Measurements from ENCODE around the gene ARHGEF17.
A peak's percentile ranks its signal among the peaks of the same experiment; 100 is the strongest.

ARHGEF17 gene

DNA sequence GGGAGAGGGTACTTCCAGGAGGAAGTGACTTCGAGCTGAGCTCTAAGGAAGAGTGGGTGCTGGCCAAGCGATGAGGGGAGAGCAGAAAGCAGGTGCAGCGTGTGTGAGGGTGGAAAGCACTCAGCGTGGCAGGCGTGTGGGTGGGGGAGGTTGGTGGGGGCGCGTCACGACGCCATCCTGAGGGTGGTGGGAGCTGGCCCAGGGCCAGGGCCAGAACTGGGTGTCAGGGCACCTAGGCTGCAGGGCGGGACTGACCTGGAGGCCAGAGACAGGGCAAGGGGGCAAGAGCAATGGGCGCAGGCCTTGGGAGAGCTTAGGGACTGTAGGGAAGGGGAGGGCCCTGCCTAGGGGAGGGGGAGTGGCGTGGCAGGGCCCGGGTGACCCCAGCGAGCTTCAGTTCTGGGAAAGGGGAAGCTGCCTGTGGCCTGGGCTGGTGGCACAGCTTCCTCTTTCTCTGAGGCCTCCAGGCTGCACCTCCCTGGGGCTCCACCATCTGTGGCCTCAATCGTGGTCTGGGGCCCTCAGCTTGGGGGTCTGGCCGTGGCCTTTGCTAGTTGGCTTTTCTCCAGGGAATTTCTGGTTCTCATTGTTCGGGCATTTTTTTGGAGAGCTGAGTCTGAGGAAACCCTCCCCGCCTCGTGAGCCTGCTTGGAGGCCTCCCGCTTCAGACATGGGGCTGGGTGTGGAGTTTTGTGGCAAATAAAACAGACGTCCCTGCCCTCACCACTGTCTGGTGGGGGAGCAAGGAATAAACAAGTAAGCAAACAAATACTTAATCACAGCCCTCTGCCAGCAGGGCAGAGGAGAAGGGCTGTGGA lies 77.0 kb downstream of the ARHGEF17 start:
- FAIRE-seq = no peak

DNA sequence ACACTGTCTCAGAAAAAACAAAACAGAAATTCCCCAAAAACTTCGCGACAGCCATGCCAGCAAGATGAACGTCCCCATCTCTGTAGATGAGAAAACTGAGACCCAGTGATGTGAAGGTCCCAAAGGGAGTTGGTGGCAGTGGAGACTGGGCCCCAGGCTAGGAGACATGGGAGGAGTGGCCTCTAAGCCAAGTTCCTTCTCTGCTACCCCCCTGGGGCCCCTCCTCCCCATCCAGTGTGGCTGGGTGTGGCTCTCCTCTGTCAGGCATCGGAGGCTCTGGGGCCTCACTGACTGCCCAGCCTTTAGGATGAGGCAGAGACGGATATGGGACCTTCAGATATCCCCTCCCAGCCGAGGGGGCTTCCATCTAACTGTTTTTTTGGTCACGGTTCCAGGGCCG lies 77.9 kb downstream of the ARHGEF17 start:
- no peak for FAIRE-seq

DNA sequence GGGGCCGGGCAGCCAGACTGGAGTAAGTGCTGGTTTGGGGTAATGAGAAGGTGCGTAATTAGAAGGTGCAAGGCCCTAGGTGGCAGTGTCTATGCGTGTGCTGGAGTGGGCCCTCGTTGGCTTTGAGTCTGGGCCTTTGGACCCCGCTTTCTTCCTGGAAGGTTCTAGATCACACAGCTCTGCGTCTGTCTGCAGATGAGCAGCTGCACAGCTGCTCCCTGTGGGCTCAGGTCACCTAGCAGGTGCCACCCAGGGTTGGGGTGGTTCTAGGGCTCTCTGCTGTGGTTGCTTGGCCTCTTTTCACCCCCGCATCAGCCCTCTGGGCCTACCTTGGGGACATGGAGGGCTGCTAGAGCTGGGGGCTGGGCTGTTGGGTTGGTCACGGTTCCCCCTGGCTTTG lies 78.5 kb downstream of the ARHGEF17 start:
- no peak for FAIRE-seq

DNA sequence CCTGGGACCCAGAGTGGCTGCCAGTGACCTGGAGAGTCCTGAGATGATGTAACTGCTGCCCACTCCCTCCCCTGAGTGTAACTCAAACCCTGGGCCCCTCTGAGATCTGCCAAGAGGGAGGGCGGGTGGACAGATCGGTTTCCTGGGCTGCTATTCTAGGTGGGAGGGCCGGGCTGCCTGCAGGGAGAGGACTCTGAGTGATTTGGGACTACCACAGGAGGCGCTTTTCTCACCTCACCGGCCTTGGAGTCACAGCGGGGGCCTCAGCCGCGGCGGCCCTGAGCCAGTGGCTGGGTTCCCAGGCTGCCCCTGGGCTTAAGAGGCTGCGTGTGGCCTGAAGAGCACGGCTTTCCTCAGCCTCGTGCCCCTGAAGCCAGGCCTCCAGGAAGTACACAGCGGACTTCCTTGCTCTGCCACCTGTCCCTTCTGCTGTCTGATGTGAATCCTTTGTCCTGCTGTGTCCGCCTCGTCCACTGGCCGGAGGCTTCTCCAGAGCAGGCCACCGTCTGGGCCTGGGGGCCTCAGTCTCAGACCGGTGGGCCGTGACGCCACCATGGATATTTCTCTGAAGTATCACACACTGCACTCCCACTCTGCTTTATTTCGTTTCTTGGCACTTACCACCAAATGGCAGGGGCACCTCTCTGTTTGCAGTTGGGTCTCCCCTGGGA lies 79.7 kb downstream of the ARHGEF17 start:
- FAIRE-seq = no peak

DNA sequence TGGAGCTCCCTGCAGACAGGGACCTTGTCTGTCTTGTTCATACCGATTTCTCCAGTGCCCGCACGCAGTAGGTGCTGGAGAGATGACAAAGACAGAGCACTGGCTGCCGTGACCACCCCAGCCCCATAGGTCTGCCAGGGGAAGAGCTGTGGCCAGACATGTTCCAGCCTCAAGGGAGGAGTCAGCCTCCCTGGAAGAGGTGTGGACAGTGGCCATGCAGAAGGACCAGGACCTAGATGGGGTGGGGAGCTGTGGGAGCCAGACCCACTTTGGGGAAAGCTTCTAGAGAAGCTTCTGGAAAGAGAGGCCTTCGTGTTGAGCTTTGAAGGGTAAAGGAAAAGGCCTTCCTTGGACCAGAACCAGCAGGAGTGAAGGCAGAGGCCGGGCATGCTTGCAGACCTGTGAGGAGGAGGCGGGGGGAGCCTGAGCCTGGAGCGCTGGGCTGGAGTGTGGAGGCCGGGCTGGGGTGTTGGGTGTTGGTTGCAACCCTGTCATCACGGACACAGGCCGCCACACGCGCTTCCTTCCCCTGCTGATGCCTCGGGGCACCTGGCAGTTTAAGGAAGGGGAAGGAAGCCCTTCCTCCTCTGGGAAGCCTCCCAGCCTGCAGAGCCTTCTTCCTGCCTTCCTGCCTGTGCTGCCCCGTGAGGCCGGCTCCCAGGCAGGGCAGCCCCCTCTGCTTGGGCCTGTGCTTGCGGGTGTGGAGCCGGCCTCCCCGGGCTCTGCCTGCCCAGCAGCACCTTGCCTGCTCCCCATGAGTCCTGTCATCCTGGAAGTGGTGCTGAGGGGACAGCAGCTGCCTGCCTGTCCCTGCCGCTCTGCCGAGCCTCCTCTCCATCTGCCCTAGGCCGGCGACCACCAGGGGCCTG lies 80.4 kb downstream of the ARHGEF17 start:
- FAIRE-seq = no peak

DNA sequence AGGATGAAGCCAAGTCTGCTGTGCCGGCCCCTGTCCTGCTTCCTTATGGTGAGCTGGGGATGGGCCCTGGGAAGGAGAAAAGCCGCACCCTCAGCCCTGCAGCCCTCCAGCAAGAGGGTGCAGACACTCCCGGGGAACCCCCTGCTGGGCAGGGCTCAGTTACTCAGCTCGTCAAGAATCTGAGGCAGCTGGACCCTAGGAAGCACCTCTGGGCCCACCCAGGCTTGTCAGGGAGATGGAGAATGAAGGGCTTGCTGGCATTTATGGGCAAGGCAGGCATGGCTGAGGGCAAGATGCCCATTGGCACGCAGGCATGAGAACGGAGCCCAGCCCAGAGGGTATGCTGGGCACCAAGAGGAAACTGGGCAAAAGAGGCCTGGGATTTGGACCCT lies 81.1 kb downstream of the ARHGEF17 start:
- FAIRE-seq = no peak

DNA sequence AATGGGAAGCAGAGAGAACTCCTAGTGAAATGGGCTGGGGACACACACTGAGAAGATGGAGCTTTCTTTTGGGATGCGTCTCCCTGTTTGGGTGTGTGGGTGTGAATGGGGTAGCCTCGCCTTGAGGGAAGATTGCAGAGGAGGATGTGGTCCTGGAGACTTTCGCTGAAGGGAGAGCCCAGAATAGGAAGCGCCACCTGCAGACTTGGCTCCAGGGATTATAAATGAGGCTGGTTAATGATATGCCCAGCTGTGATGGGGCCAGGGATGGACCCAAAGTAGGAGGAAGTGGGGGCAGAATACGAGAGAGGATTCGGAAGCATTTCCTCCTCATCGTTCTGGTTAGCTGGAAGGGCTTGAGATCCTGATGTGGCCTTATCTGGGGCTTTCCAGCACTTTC lies 81.8 kb downstream of the ARHGEF17 start:
- FAIRE-seq = no peak

DNA sequence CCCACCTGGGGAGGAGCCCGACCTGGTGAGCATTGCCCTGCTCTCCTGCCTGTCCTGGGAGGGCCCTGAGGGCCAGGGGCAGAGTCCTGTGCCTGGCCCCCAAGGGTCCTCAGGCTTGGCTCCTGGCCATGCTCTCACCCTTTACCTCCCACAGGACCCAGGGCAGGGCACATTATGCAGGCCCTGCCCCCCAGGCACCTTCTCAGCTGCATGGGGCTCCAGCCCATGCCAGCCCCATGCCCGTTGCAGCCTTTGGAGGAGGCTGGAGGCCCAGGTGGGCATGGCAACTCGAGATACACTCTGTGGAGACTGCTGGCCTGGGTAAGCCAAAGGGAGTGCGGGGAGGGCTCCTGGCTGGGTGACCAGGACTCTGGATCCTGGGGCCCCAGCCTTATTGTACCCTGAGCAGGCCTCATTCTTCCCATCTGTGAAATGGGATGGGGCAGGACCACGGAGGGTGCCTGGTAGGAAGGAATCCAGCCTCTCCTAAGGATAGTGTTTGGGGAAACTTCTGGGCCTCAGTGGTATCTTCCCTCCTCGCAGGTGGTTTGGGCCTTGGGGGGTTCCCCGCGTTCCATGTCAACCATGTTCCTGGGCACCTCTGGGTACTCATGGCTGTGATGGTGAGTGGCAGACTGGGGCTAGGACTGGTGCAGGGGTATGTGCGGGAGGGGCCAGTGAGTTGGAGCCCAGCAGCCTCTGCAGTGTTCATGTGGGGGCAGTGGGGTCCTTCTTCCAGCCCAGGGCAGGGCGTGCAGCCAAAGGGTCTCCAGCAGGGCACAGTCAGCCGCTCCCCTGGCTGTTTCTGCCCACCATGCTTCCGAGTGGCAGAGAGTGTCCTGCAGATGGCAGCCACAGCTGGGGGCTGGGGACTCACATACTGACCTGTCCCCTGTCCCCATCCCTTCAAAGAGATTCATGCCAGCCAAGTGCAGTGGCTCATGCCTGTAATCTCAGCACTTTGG lies 82.8 kb downstream of the ARHGEF17 start:
- FAIRE-seq = no peak

DNA sequence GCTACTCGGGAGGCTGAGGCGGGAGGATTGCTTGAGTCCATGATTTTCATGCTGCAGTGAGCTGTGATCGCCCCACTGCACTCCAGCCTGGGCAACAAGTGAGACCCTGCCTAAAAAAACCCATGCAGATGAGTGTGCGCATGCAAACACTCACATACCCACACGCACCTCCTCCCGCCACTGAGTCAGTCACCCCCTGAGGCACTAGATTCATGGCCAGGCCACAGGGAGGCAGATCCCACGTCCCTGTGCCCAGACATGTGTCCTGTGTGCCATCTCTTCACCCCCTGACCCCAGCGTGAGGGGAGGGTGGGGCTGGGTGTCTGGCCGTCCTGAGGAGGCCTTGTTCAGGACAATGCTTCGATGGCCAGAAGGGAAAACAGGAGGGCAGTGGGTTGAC lies 83.6 kb downstream of the ARHGEF17 start:
- no peak for FAIRE-seq

DNA sequence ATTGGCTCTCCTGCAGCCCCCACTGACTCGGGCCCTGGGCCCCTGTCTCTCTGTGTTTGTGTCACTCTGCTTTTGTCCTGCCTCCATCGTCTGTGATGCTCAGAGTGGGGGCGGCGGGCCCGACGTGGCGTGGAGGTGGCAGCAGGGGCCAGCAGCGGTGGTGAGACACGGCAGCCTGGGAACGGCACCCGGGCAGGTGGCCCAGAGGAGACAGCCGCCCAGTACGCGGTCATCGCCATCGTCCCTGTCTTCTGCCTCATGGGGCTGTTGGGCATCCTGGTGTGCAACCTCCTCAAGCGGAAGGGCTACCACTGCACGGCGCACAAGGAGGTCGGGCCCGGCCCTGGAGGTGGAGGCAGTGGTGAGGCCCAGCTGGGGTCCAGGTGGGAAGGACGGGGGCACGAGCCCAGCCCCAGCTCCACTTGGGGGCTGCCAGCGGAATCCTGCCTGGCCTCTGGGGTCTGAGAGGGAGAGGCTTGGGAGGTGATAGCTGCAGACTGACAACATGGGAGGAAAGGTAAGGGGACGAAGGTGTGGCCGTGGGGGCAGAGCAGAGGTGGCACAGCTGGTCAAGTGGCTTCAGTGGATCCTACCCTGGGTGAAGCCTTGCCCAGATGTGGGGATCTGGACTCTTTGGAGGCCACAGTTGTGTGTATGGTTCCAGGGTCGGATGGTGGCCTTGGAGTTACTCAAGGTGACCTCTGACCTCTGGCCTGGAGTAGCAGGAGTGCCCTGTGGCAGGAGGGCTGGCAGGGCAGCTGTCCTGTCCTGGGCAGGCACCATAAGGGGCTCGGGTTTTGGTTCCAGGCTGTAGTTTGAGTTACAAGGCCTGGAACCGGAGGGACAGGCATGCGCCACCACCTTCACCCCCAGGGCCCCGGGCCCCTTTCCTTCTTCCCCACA lies 84.3 kb downstream of the ARHGEF17 start:
- FAIRE-seq = no peak

DNA sequence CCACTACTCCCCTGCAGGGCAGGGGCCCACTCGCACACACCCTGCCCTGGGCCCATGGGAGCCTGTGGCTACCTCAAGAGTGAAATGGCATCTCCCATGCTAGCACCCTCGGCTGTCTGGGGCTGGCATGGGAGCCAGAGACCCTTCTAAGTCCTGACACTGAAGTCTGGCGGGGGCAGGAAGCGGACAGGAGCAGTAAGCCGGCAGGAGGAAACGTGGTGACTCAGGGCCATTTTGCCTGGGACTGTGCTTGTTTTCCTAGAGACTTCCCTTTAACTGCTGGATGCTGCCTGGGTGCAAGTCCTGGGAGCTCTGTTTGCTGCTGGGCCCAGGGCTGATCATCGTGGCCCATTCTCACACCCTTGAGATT lies 84.9 kb downstream of the ARHGEF17 start:
- FAIRE-seq = no peak

DNA sequence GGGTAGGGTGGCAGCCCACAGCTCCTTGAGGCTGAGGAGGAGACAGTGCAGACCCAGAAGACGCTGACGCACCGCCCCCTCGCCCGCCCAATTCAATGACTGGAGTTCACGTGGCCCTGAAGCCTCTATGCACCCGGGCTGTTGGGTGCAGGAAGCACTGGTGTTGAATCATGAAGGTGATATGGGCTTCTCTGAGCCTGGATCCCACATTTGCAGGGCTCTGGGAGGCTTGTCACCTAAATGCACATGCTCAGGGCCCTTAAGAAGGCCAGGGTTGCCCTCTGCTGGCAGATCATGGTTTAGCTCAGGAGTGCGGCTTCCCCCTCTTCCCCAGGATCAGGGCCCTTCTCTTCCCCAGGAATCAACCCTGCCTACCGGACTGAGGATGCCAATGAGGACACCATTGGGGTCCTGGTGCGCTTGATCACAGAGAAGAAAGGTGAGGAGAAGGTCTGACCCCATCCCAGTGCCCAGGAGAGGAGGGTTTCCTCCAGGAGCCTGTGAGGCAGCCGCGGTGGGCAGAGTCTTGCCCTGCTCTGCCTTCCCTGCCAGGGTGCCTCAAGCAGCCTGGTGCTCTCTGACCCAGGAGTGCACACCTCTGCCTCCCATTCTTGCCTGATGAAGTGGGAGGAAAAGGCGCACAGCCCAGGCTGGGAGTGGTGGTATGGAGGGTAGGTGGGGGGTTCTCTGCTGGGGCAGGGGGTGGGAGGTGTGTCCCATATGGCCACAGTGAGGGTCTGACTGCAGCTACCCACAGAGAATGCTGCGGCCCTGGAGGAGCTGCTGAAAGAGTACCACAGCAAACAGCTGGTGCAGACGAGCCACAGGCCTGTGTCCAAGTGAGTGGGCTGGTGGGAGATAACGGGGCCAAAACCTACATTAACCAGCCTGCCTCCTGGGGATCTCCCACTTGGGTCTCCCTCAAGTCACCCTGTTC lies 85.7 kb downstream of the ARHGEF17 start:
- FAIRE-seq = peak; percentile 3

DNA sequence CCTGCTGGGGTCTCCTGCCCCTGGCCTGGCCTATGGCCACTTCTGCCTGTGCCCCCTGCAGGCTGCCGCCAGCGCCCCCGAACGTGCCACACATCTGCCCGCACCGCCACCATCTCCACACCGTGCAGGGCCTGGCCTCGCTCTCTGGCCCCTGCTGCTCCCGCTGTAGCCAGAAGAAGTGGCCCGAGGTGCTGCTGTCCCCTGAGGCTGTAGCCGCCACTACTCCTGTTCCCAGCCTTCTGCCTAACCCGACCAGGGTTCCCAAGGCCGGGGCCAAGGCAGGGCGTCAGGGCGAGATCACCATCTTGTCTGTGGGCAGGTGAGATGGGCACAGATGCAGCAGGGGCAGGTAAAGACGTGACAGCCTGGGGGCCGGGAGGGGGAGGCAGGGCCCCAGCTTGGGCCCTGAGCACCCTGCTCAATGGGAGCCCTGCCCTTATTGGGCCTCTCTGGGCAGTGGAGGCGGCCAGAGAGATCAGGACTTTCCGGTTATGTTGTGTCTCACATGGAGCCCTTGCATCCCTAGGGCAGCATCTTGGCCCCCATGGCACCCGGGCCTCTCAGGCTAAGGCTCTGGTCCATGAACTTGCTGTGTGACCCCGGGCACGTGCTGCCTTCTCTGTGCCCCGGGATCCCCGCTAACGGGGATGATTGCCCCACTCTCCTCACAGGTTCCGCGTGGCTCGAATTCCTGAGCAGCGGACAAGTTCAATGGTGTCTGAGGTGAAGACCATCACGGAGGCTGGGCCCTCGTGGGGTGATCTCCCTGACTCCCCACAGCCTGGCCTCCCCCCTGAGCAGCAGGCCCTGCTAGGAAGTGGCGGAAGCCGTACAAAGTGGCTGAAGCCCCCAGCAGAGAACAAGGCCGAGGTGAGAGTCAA lies 86.6 kb downstream of the ARHGEF17 start:
- no peak for FAIRE-seq

DNA sequence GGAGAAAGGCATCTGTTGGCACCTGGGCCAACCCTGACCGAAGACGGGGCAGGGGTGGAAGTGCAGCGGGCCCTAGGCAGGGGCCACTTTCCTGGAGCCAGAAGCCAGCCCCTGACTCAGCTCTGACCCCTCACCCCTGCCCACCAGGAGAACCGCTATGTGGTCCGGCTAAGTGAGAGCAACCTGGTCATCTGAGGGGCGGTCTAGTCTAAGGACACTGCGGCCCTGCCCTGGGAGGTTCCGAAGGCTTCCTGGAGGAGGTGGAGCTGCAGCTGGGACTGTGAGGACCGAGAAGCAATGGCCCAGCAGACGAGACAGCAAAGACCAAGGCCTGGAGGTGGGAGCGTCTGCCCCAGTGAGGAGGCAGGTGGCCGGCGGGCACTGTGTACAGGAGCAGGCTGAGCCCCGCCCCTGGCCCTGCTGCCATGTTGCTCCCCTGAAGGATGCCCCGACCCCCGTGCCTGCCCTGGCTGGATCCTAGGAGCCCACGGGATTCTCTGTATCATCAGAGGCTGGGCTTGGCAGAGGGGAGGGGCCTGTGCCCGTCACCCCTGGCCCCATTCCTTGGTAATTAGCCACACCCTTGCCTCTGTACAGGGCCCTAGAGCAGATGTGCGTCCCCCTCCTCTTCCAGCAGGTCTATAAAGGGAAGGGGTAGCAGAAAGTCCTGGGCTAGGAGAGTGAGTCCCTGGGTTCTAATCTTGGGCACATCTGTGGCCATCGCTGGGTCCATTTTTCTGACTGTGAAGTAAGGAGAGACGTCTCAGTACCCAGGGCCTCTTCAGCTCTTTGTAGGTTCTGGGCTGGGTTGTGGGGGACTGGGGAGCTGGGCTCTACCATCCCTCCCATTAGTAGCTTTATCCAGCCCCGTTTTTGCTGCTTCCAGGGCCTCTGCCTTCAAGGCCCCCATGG lies 87.5 kb downstream of the ARHGEF17 start:
- no peak for FAIRE-seq

DNA sequence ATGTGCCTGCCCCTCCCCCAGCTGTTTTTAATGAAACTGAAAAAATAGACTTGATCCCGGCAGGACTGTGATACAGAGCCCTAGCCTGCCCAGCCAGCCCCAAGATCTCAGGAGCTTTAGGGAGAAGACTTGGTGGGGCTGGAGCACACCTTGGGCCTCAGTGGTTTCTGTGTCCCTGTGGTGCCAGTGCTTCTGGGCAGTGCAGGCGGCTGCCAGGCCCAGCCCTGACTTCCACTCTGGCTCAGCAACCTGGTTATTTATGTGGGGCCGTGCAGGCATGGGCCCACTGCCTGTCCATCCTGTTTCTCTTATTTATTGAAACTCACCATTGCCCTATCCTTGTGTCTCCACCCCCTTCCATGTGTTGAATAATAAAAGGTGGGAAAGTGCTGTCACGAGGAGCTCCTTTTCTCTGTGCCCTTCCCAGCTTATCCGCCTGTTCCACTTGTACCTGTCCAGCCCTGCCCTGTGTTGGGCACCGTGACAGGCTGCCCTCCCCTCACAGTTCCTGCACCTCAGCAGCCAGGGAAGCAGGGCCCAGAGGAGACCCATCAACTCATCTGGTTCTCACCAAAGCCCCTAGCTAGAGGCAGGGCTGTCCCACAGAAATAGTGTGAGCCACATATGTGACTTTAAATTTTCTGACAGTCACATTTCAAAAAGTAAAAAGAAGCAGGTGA lies 88.3 kb downstream of the ARHGEF17 start:
- FAIRE-seq = no peak

DNA sequence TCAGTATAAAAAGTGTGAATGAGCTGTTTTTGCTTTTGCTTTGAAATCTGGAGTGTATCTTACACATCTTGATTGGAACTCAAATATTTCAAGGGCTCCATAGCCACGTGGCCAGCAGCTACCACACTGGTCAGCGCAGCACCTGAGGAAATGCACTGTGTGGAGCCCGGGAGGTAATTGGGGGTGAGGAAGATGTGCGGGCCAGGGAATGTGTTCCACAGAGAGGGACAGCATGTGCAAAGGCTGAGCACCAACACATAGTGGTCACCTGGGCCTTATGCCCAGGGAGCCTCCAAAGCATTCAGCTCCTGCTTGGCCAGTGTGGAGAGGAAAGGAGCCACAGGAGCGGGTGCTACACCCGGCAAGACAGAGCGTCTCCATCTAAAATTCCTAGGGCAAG lies 88.9 kb downstream of the ARHGEF17 start:
- FAIRE-seq = no peak

DNA sequence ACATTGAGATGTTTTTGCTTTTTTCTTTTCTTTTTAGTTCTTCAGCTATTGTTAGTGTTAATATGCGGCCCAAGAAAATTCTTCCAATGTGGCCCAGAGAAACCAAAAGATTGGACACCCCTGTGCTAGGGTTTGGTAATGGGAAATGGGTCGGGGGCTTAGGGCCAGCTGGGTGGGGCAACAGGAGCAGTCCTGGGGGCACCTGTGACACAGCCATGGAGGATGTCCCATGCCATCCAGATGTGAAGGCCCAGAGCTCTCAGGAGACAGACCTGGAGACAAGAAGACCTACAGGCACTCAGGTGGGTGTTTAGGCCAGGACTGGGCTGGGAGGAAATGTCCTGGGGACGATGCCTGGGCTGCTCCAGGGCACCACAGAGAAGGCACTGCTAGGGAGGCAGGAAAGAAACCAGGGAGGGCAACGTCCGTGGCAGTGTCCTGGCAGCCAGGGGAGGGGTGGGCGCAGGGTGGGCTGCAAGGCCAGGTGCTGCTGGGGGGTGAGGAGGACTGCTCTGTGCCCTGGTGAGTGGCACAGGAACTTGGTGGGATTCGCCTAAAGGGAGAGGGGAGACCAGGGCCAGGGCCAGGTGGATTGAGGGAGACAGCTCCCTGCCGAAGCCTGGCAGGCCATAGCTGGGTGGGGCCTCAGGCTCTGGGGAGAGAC lies 89.5 kb downstream of the ARHGEF17 start:
- no peak for FAIRE-seq

Measured in TTC549 (cell line).